AG09309 (cell line): ENCODE measurements around the gene MLXIP.

ENCODE experiments used
- DNase-seq: peaks from one replicate; pipeline ENCODE4 v3.0.0-alpha.2; 2010; ENCODE audit warnings: low read depth
- H3K4me3 ChIP-seq: 2 replicates; pipeline ENCODE4 v1.5.1; 2011; ENCODE audit warnings: mild to moderate bottlenecking, low read depth, low read length, moderate library complexity; ENCODE audit not compliant: control insufficient read depth
- CTCF ChIP-seq: IDR thresholded peaks from 2 replicates; pipeline ENCODE4 v1.5.1; 2011; ENCODE audit warnings: mild to moderate bottlenecking, low read depth, low read length, inconsistent platforms; ENCODE audit not compliant: insufficient read depth, control insufficient read depth; ENCODE audit errors: missing control alignments

The MLXIP gene

GRCh38 chr12:122078141-122079032 lies at the start of gene MLXIP:
MLXIP (plus strand) TSS chr12:122078756; CDS start chr12:122078854, 98 bp downstream.
- peak within 1 kb of the TSS; percentile 78 for H3K4me3 ChIP-seq
- DNase-seq = no peak
- TF ChIP-seq CTCF = no peak

GRCh38 chr12:122028905-122029560 lies 49.5 kb upstream of the MLXIP start:
- H3K4me3 ChIP-seq = no peak overlapping the region
- TF ChIP-seq CTCF = no peak
- DNase-seq = no peak

GRCh38 chr12:122029620-122030423 lies 48.7 kb upstream of the MLXIP start:
- no peak for TF ChIP-seq CTCF
- no peak overlapping the region for H3K4me3 ChIP-seq
- no peak for DNase-seq

GRCh38 chr12:122030424-122031035 lies 48.0 kb upstream of the MLXIP start:
- no peak overlapping the region for H3K4me3 ChIP-seq
- DNase-seq = no peak
- no peak for TF ChIP-seq CTCF

- DNase-seq = no peak
- H3K4me3 ChIP-seq = no peak overlapping the region
- peak; percentile 75 for TF ChIP-seq CTCF
These were observed 47.0 kb upstream of the MLXIP start for GRCh38 chr12:122031342-122032216.
